H9 (cell line): ENCODE data around the gene ZNF747. TPM values are rescaled to one million over a fixed set of nuclear protein-coding genes. Genes with fewer than 3 reads are reported as not detected.

ENCODE experiments used
- DNase-seq: peaks from one replicate; pipeline ENCODE4 v3.0.0-alpha.2; 2017
- H2AFZ ChIP-seq: one replicate; pipeline ENCODE4 v1.6.1; 2013; ENCODE audit warnings: mild to moderate bottlenecking, low read length, control low read depth, moderate library complexity
- H2AK5ac ChIP-seq: 2 replicates; pipeline ENCODE4 v1.6.1; 2013; ENCODE audit warnings: low read length, control low read depth, mixed read lengths; ENCODE audit not compliant: insufficient read length
- H2BK120ac ChIP-seq: one replicate; pipeline ENCODE4 v1.6.1; 2013; ENCODE audit warnings: low read depth, mild to moderate bottlenecking, low read length, control low read depth, inconsistent platforms; ENCODE audit not compliant: poor library complexity, severe bottlenecking
- H2BK12ac ChIP-seq: 2 replicates; pipeline ENCODE4 v1.6.1; 2013; ENCODE audit warnings: low read length, control low read depth, mixed read lengths, low read depth; ENCODE audit not compliant: insufficient read length
- H2BK15ac ChIP-seq: 2 replicates; pipeline ENCODE4 v1.6.1; 2013; ENCODE audit warnings: low read depth, low read length, control low read depth
- H2BK20ac ChIP-seq: one replicate; pipeline ENCODE4 v1.6.1; 2013; ENCODE audit warnings: low read depth, mild to moderate bottlenecking, low read length, control low read depth, inconsistent platforms; ENCODE audit not compliant: poor library complexity, severe bottlenecking
- H2BK5ac ChIP-seq: 2 replicates; pipeline ENCODE4 v1.6.1; 2013; ENCODE audit warnings: low read length, control low read depth, mixed read lengths; ENCODE audit not compliant: insufficient read length
- H3K14ac ChIP-seq: 2 replicates; pipeline ENCODE4 v1.6.1; 2013; ENCODE audit warnings: low read length, control low read depth; ENCODE audit not compliant: insufficient read depth
- H3K18ac ChIP-seq: 2 replicates; pipeline ENCODE4 v1.6.1; 2013; ENCODE audit warnings: low read depth, mild to moderate bottlenecking, mixed read lengths, low read length, control low read depth; ENCODE audit not compliant: insufficient read length
- H3K23ac ChIP-seq: 2 replicates; pipeline ENCODE4 v1.6.1; 2013; ENCODE audit warnings: low read length, control low read depth, mixed read lengths, low read depth; ENCODE audit not compliant: insufficient read length
- H3K23me2 ChIP-seq: 2 replicates; pipeline ENCODE4 v1.6.1; 2013; ENCODE audit warnings: low read depth, mild to moderate bottlenecking, mixed read lengths, low read length, control low read depth; ENCODE audit not compliant: insufficient read length, poor library complexity, severe bottlenecking
- H3K27ac ChIP-seq: 2 replicates; pipeline ENCODE4 v1.5.1; 2013; ENCODE audit warnings: low read length, control low read depth, mixed read lengths, low read depth; ENCODE audit not compliant: insufficient read length
- H3K27me3 ChIP-seq: 2 replicates; pipeline ENCODE4 v1.6.1; 2013; ENCODE audit warnings: low read length, control low read depth, inconsistent platforms; ENCODE audit not compliant: insufficient read depth
- H3K4ac ChIP-seq: 2 replicates; pipeline ENCODE4 v1.6.1; 2013; ENCODE audit warnings: low read depth, mild to moderate bottlenecking, control low read depth, inconsistent platforms, low read length, moderate library complexity
- H3K4me1 ChIP-seq: 2 replicates; pipeline ENCODE4 v1.6.1; 2013; ENCODE audit warnings: low read length, control low read depth, inconsistent platforms; ENCODE audit not compliant: insufficient read depth
- H3K4me2 ChIP-seq: 2 replicates; pipeline ENCODE4 v1.6.1; 2013; ENCODE audit warnings: low read length, control low read depth, mixed read lengths; ENCODE audit not compliant: insufficient read length, insufficient read depth
- H3K56ac ChIP-seq: 2 replicates; pipeline ENCODE4 v1.6.1; 2013; ENCODE audit warnings: low read depth, mild to moderate bottlenecking, mixed read lengths, low read length, control low read depth; ENCODE audit not compliant: insufficient read length
- H3K79me1 ChIP-seq: 2 replicates; pipeline ENCODE4 v1.6.1; 2013; ENCODE audit warnings: low read depth, mild to moderate bottlenecking, moderate library complexity, low read length, control low read depth, inconsistent platforms; ENCODE audit not compliant: insufficient read depth, poor library complexity, severe bottlenecking
- H3K79me2 ChIP-seq: 2 replicates; pipeline ENCODE4 v1.6.1; 2013; ENCODE audit warnings: low read length, control low read depth, inconsistent platforms; ENCODE audit not compliant: insufficient read depth
- H3K9ac ChIP-seq: 2 replicates; pipeline ENCODE4 v1.6.1; 2013; ENCODE audit warnings: low read length, control low read depth, mixed read lengths; ENCODE audit not compliant: insufficient read length; ENCODE audit errors: extremely low read depth
- H3K9me3 ChIP-seq: one replicate; pipeline ENCODE4 v1.6.1; 2013; ENCODE audit warnings: low read depth, low read length, inconsistent platforms; ENCODE audit not compliant: control insufficient read depth
- H3T11ph ChIP-seq: one replicate; pipeline ENCODE4 v1.6.1; 2013; ENCODE audit warnings: mild to moderate bottlenecking, low read length, control low read depth, inconsistent platforms
- H4K20me1 ChIP-seq: one replicate; pipeline ENCODE4 v1.6.1; 2013; ENCODE audit not compliant: control insufficient read depth, insufficient read length, insufficient read depth
- H4K5ac ChIP-seq: 2 replicates; pipeline ENCODE4 v1.6.1; 2013; ENCODE audit warnings: low read depth, mild to moderate bottlenecking, mixed read lengths, low read length, control low read depth; ENCODE audit not compliant: insufficient read length
- H4K8ac ChIP-seq: replicated peaks from 2 replicates; pipeline ENCODE4 v1.6.1; 2013; ENCODE audit warnings: low read length, control low read depth, mixed read lengths, low read depth; ENCODE audit not compliant: insufficient read length
- H4K91ac ChIP-seq: 2 replicates; pipeline ENCODE4 v1.6.1; 2013; ENCODE audit warnings: low read depth, mild to moderate bottlenecking, moderate library complexity, mixed read lengths, low read length, control low read depth; ENCODE audit not compliant: insufficient read length
- H3K27ac Mint-ChIP-seq, 3 experiments: 2 replicates in 2 of 3; 3 replicates in 1 of 3; pipeline ENCODE4 v1.8.0; 2020 to 2021; ENCODE audit warnings: mixed read lengths in 3 of 3, mild to moderate bottlenecking in 1 of 3, moderate library complexity in 1 of 3
- H3K27me3 Mint-ChIP-seq: 2 replicates; pipeline ENCODE4 v1.8.0; 2021; ENCODE audit warnings: low read depth, mild to moderate bottlenecking, moderate library complexity, mixed read lengths
- H3K36me3 Mint-ChIP-seq, 3 experiments: 2 replicates in 2 of 3; 3 replicates in 1 of 3; pipeline ENCODE4 v1.8.0; 2020 to 2021; ENCODE audit warnings: low read depth in 3 of 3, mixed read lengths in 3 of 3; ENCODE audit not compliant: insufficient read depth in 1 of 3
- H3K4me1 Mint-ChIP-seq, 2 experiments: 2 replicates each; pipeline ENCODE4 v1.8.0; 2020; ENCODE audit warnings: mixed read lengths in 2 of 2
- H3K4me3 Mint-ChIP-seq, 2 experiments: 2 replicates in 1 of 2; 3 replicates in 1 of 2; pipeline ENCODE4 v1.8.0; 2020 to 2021; ENCODE audit warnings: mild to moderate bottlenecking in 2 of 2, mixed read lengths in 2 of 2, moderate library complexity in 1 of 2
- H3K9me3 Mint-ChIP-seq, 2 experiments: 2 replicates in 1 of 2; 3 replicates in 1 of 2; pipeline ENCODE4 v1.8.0; 2020; ENCODE audit warnings: mild to moderate bottlenecking in 2 of 2, mixed read lengths in 2 of 2, moderate library complexity in 1 of 2
- CTCF ChIP-seq: fragments of 200-600 bp; sonication (generic); conservative IDR thresholded peaks from 3 replicates; pipeline ENCODE4 v1.8.0; 2021; ENCODE audit warnings: antibody characterized with exemption, mild to moderate bottlenecking
- WGBS: extraction: QIAGEN DNeasy Blood & Tissue Kit; methylation state at CpG from one replicate; pipeline ENCODE4 v1.1.7; 2013; ENCODE audit warnings: missing lambda C conversion rate, low lambda C conversion rate, mixed read lengths; ENCODE audit not compliant: insufficient read length; ENCODE audit errors: extremely low coverage; 5-methylcytosine and 5-hydroxymethylcytosine counted together
- total RNA-seq: library from RNA; stranded (reverse); gene quantifications from 2 replicates; pipeline ENCODE4 v1.2.1, GENCODE V29; 2021

Gene ZNF747
- total RNA-seq, 1 experiment from 2014 or later, result 18.4 TPM

GRCh38 chr16:30567991-30568638, 33.5 kb upstream of the ZNF747 start:
- no peaks in the 10 kb centered on the region; the same call in 1 of the 2 replicates for H3K4me1 ChIP-seq
- Mint-ChIP-seq H3K4me3 (no peak overlapping the region), H3K27me3 (peaks cover 12% of the 10 kb centered on the region), H3K4me1 (peaks cover 13 to 22% of the 10 kb centered on the region in 2 experiments), H3K9me3 (no peaks in the 10 kb centered on the region), H3K27ac (no peak overlapping the region), H3K36me3 (no peaks in the 10 kb centered on the region)
- no peak overlapping the region for H3K56ac ChIP-seq
- WGBS, result no CpG with 5 or more reads among the region's 6 CpGs
- H3K27ac ChIP-seq, result no peak overlapping the region
- no peak overlapping the region for H2AFZ ChIP-seq
- no peak overlapping the region for H3K18ac ChIP-seq
- H3K9me3 ChIP-seq, result no peaks in the 10 kb centered on the region
- no peak overlapping the region for H3K9ac ChIP-seq
- no peak overlapping the region for H2BK15ac ChIP-seq
- H3K14ac ChIP-seq, result no peak overlapping the region
- H3K79me1 ChIP-seq, result no peaks in the 10 kb centered on the region
- no peak overlapping the region for H2BK20ac ChIP-seq
- H2BK120ac ChIP-seq, result no peak overlapping the region
- H2BK5ac ChIP-seq, result no peak overlapping the region
- no peaks in the 10 kb centered on the region for H4K20me1 ChIP-seq
- no peak overlapping the region for H4K91ac ChIP-seq
- no peak overlapping the region for H2AK5ac ChIP-seq
- H3T11ph ChIP-seq, result no peak overlapping the region
- no peak for DNase-seq
- no peak overlapping the region for H4K5ac ChIP-seq
- peaks cover 16% of the 10 kb centered on the region for H3K23me2 ChIP-seq
- TF ChIP-seq CTCF, result no peak
- H2BK12ac ChIP-seq, result no peak overlapping the region
- H3K4ac ChIP-seq, result no peak overlapping the region
- no peak overlapping the region for H4K8ac ChIP-seq
- no peaks in the 10 kb centered on the region for H3K27me3 ChIP-seq
- H3K79me2 ChIP-seq, result no peaks in the 10 kb centered on the region
- H3K4me2 ChIP-seq, result no peak overlapping the region
- H3K23ac ChIP-seq, result no peak overlapping the region
